Lung microvascular endothelial cell (primary cell): ENCODE measurements around the gene F12. TPM values are rescaled to one million over a fixed set of nuclear protein-coding genes. Genes with fewer than 3 reads are reported as not detected.
"Not testable (repeated sequence)": the region's sequence is repeated elsewhere in the genome, so short reads cannot be mapped to it uniquely, and the experiment has no call there.

Source experiments
- DNase-seq, 2 donors: peaks; one replicate each; pipeline versions ENCODE4 v3.0.0 to v3.0.0-alpha.2; 2010; ENCODE audit warnings: low read depth in 2 of 2
- total RNA-seq: library from RNA; depleted of rRNA; stranded (reverse); fragments of >200 nt; gene quantifications from 2 replicates; pipeline ENCODE4 v1.2.1, GENCODE V29; 2014

Gene F12
- total RNA-seq, 1 donor from 2014 or later: 0.40 TPM

GRCh38 chr5:177417081-177417480 lies 7.7 kb upstream of the F12 start:
- DNase-seq: not testable (repeated sequence)

- no peak for DNase-seq
Observed at GRCh38 chr5:177414481-177414880, 5.1 kb upstream of the F12 start.

- no peak for DNase-seq
Observed at GRCh38 chr5:177412603-177413233, 3.4 kb upstream of the F12 start.

- DNase-seq: no peak
Observed at GRCh38 chr5:177410575-177410974, 1.2 kb upstream of the F12 start.

GRCh38 chr5:177405805-177406204 lies 3.6 kb downstream of the F12 start:
- no peak for DNase-seq

GRCh38 chr5:177405312-177405711 lies 4.1 kb downstream of the F12 start:
- no peak for DNase-seq

GRCh38 chr5:177404641-177405179 lies 4.7 kb downstream of the F12 start:
- no peak for DNase-seq

- DNase-seq: peak; percentile 84 to 90
Observed at GRCh38 chr5:177403792-177404640, 5.3 kb downstream of the F12 start.

GRCh38 chr5:177403102-177403791 lies 6.1 kb downstream of the F12 start:
- peak in 1 of 2 donors; percentile 19 for DNase-seq

GRCh38 chr5:177402271-177403043 lies 6.9 kb downstream of the F12 start:
- peak in 1 of 2 donors; percentile 42 for DNase-seq

- DNase-seq: peak in 1 of 2 donors; percentile 51
Observed at GRCh38 chr5:177399997-177400868, 9.1 kb downstream of the F12 start, which contains the start of gene PFN3. TSS of gene PFN3 (minus strand) at chr5:177400661. CDS start at chr5:177400576, 85 bp downstream.

GRCh38 chr5:177397875-177398390 lies 11.4 kb downstream of the F12 start:
- DNase-seq: no peak

- DNase-seq: no peak
Observed at GRCh38 chr5:177396807-177397206, 12.6 kb downstream of the F12 start.

GRCh38 chr5:177396078-177396477 lies 13.3 kb downstream of the F12 start:
- no peak for DNase-seq

GRCh38 chr5:177393990-177394389 lies 15.4 kb downstream of the F12 start:
- DNase-seq: no peak

GRCh38 chr5:177393206-177393765 lies 16.1 kb downstream of the F12 start:
- DNase-seq: no peak

GRCh38 chr5:177392765-177393164 lies 16.6 kb downstream of the F12 start:
- no peak for DNase-seq

GRCh38 chr5:177390363-177391300 lies 18.7 kb downstream of the F12 start:
- peak; percentile 85 to 86 for DNase-seq
